ENCODE results near the gene DNTT.

GRCh38 chr10:96380821-96381220 is 76.6 kb downstream of the DNTT start:
- TF ChIP-seq CTCF (IDR thresholded peaks at IDR 0.05): no peak
- no peak for TF ChIP-seq EZH2 (IDR thresholded peaks at IDR 0.05)
